C4-2B (cell line): Measurements from ENCODE around the gene RC3H1.

Experiments used
- ZFX ChIP-seq: fragments of 450-650 bp; IDR thresholded peaks from 2 replicates; pipeline ENCODE4 v1.6.1; 2017
- TF ChIP-seq, protein P1 (sequence below): fragments of 450-650 bp; conservative IDR thresholded peaks from 2 replicates; pipeline ENCODE4 v1.5.1; 2017; ENCODE audit warnings: mild to moderate bottlenecking

DNA sequence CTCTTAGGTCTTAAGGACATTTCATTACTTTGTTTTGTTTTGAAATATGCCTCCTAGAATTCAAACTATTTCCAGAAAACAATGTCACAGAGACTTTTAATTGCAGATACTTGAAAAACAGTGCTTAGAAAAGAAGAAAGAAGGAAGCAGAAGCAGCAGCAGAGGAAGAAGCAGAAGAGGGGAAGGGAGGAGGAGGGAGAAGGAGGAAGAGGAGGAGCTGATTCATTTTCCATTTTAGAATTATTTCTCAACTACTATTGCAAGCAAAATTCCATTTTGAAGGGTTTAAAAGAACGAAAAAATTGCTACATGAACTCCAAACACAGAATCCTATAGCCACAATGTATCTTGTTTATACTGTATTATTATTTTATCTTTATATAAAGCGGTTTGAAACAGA is 13.9 kb downstream of the RC3H1 start:
- TF ChIP-seq, protein P1, sequence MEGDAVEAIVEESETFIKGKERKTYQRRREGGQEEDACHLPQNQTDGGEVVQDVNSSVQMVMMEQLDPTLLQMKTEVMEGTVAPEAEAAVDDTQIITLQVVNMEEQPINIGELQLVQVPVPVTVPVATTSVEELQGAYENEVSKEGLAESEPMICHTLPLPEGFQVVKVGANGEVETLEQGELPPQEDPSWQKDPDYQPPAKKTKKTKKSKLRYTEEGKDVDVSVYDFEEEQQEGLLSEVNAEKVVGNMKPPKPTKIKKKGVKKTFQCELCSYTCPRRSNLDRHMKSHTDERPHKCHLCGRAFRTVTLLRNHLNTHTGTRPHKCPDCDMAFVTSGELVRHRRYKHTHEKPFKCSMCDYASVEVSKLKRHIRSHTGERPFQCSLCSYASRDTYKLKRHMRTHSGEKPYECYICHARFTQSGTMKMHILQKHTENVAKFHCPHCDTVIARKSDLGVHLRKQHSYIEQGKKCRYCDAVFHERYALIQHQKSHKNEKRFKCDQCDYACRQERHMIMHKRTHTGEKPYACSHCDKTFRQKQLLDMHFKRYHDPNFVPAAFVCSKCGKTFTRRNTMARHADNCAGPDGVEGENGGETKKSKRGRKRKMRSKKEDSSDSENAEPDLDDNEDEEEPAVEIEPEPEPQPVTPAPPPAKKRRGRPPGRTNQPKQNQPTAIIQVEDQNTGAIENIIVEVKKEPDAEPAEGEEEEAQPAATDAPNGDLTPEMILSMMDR: no peak
- TF ChIP-seq ZFX: no peak
